Measurements from ENCODE around the gene ACSL4.
"Not testable (repeated sequence)": the region's sequence is repeated elsewhere in the genome, so short reads cannot be mapped to it uniquely, and the experiment has no call there.

Gene ACSL4

DNA sequence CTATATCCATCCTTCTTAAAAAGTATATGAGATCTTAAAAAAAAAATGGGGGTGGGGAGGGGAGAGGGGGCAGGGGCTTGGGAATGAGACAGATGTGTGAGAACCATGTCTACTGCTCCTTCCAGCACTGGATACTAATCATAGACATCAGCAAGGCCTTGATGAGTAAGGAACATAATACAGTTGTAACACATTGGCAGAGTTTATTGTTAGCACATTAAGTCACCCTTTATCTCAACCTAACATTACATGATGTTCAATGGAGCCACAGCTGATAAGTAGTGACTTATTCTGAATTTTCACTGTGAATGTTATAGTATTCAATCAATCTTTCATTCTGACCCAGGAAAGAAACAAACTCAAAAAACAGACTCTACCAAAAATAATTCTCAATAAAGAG lies 60.8 kb downstream of the ACSL4 start:
- no peak for DNase-seq (ENCODE audit: low spot score)

DNA sequence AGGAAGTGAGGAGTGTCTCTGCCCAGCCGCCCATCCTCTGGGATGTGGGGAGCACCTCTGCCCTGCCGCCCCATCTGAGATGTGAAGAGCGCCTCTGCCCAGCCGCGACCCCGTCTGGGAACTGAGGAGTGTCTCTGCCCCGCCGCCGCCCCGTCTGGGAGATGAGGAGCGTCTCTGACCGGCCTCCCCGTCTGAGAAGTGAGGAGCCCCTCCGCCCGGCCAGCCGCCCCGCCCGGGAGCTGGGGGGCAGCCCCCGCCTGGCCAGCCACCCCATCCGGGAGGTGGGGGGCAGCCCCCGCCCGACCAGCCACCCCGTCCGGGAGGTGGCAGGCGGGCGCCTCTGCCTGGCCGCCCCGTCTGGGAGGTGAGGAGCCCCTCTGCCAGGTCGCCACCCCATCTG lies 61.9 kb downstream of the ACSL4 start:
- not testable (repeated sequence) for DNase-seq (ENCODE audit: low spot score)

DNA sequence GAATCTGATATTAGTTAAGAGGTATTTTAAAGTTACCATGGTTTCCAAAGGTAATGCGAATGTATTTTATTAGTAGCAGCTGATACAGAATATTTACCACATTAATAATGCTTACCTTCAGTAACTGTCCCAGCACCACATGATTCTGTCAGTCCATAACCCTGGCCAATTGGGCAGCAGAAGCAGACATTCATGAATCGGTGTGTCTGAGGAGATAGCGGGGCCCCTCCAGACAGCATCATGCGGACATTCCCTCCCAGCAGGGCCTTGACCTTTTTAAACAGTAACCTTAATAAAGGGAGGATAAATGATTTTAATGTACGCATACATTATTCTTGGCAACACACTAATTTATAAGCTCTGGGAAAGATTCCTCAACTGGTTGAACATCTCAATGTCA lies 65.1 kb downstream of the ACSL4 start:
- no peak for DNase-seq (ENCODE audit: low spot score)

DNA sequence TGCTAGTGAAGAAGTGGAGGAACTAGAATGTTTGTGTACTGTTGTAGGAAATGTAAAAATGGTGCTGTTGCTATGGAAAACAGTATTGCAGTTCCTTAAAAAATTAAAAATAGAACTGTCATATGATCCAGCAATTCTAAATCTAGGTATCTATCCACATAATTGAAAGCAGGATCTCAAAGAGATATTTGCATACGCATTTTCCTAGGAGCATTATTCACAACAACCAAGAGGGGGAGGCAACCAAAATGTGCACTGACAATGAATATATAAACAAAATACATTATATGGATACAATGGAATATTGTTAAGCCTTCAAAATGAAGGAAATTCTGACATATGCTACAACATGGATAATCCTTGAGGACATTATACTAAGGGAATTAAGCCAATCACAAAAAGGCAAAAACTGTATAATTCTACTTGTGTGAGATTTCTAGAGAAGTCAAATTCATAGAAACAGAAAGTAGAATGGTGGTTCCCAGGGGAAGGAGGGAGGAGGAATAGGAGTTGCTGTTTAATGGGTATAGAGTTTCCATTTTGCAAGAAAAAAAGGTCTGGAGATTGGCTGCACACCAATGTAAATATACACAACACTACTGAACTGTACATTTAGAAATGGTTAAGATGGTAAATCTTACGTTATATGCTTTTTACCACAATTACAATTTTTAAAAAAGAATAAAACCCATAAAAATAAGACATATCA lies 72.5 kb downstream of the ACSL4 start:
- no peak for DNase-seq (ENCODE audit: low spot score)

DNA sequence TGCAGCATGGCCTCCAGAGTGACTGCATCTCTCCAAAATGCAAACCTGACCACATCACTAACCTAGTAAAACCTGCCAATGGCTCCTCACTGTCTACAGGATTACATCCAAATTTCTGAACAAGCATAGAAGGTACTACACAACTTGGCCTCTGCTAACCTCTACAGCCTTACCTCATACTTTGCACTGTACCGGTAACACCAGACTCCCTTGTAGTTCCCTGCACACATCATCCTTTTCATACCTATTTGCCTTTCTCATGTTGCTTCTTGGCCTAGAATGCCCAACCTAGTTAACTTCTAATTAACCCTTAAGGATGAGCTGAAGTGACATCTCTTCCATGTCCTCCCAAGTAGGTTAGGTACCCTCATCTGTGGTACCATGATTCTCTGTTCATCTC lies 74.7 kb downstream of the ACSL4 start:
- DNase-seq (ENCODE audit: low spot score) = no peak

DNA sequence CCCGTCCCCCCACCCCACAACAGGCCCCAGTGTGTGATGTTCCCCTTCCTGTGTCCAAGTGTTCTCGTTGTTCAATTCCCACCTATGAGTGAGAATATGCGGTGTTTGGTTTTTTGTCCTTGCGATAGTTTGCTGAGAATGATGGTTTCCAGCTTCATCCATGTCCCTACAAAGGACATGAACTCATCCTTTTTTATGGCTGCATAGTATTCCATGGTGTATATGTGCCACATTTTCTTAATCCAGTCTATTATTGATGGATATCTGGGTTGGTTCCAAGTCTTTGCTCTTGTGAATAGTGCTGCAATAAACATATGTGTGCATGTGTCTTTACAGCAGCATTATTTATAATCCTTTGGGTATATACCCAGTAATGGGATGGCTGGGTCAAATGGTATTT lies 75.7 kb downstream of the ACSL4 start:
- not testable (repeated sequence) for DNase-seq (ENCODE audit: low spot score)

DNA sequence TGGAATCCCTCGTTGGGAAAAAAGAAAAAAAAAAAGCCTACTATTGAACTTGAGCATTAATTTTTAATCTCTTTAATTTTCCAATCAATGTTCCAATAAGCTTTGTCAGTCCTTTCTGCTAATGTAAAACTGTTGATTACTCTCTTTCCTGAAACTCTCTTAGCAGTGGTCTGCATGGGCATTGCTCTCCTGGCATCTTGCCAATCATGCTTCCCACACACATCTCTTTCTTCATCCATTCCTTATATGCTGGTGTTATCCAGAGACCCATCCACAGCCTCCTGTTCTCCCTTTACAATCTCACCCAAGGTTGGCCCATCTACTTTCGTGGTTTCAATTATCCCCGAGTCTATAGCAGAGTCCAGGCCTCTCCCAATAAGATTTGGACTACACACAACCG lies 76.3 kb downstream of the ACSL4 start:
- no peak for DNase-seq (ENCODE audit: low spot score)

DNA sequence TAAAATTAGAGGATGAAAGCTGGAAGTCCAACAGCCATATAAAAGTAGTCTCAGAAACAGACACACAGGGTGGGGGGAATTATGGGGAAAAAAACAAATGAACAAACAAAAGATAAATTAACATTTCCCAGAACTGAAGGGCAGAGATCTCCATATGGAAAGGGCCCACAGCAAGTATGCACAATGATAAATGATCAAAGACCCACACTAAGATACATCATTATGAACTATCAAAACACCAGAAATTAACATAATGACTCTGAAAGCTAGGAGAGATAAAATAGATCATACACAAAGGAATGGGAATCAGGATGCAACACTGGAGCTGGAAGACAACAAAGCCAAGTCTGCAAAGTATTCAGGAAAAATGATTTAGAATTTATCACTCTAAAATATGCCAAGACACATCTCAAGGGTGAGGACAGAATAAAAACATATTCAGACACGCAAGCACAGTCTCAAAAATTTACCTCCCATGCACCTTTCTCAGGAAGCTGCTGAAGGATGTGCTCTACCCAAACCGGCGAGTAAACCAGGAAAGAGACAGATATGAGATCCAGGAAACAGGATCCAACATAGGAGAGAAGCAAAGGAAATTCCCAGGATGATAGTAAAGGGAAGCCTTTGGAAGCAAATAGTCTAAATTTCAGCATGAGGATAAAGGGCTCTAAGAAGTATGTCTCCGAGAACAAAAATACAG lies 77.4 kb downstream of the ACSL4 start:
- no peak for DNase-seq (ENCODE audit: low spot score)

DNA sequence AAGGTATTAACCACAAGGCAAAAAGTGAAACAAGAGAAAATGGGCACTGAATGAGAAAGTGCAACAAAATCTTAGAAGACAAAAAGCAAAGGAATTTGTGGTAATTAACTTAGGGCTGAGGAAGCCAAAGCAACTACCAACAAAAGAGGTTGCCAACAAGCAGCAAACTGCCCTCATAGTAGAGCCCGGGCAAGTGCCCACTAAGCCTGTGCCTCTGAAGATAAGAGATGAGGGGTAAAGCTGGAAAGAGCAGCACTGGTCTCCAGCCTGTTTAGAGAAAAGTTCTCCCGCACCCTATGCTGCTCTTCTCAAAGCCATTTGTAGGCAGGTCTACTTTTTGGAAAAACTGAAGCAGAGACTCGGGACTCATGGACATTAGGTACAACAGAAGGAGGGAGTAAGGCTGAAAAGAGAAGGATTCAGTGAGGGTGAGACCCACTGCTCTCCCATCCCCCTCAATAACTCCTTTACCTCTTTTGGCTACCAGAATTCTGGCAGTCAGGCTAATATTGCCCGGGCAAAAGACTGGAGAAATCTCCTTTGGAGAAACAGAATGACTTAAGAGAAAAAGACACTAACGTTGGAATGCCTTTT lies 78.4 kb downstream of the ACSL4 start:
- DNase-seq (ENCODE audit: low spot score) = no peak

DNA sequence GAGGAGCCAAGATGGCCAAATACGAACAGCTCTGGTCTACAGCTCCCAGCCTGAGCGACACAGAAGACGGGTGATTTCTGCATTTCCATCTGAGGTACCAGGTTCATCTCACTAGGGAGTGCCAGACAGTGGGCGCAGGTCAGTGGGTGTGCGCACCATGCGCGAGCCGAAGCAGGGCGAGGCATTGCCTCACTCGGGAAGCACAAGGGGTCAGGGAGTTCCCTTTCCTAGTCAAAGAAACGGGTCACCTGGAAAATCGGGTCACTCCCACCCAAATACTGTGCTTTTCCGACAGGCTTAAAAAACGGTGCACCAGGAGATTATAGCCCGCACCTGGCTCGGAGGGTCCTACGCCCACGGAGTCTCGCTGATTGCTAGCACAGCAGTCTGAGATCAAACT lies 88.4 kb downstream of the ACSL4 start:
- not testable (repeated sequence) for DNase-seq (ENCODE audit: low spot score)

DNA sequence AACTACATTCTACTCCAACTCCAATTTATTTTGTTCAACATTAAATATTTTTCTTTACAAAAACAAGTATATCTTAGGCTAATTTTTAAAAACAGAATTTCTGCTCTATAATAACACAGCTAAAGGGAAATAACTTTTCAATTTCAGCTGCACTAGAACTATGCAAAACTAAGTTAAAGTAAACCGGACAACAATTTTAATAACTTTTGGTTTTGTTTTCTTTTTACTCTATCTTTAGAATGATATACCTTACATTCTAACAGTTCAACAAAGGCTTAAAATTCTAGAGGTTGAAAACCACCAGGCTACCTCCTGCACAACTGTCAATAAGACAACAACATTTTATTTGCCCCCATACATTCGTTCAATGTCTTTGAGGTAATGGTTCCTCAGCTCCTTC lies 89.4 kb downstream of the ACSL4 start:
- DNase-seq (ENCODE audit: low spot score) = no peak

DNA sequence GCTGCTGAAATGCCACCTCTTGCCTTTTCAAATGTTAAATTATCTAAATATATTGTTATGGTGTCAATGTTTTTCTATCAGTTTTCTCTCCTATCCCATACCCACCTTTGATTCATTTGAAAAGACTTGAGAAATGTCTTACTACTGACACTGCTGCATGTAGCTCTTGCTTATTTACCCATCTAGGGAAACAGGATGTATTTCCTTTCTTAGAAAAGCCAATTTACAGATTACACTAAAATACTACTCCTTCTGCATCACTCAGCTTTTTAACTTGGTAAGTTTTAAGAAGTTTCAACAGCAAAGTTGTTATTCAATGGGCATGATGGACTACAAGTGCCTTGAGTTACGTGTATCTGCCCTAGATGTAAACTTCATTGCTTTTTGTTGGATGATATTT lies 94.9 kb downstream of the ACSL4 start:
- no peak for DNase-seq (ENCODE audit: low spot score)

DNA sequence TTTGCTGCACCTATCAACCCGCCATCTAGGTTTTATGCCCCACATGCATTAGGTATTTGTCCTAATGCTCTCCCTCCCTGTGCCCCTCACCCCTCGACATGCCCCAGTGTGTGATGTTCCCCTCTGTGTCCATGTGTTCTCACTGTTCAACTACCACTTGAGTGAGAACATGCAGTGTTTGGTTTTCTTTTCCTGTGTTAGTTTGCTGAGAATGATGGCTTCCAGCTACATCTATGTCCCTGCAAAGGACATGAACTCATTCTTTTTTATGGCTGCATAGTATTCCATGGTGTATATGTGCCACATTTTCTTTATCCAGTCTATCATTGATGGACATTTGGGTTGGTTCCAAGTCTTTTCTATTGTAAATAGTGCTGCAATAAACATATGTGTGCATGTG lies 95.6 kb downstream of the ACSL4 start:
- not testable (repeated sequence) for DNase-seq (ENCODE audit: low spot score)

DNA sequence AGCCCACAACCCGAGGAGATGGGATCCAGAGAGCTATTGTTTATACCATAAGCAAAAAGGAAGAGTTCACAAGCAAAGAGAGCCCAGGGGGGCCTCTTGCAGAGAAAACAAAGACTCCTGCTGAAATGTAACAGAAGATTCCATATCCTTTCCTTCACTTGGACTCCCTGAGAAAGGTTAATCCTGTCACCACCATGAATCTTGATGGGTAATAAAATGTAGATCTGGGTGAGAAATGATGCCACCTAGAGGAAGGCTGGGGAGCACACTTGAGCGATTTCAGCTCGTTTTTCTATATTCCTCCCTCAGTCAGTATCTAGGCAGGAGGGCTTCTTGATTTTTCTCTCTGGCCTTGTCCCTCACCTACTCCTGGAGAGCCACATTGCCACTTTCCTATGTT lies 97.9 kb downstream of the ACSL4 start:
- no peak for DNase-seq (ENCODE audit: low spot score)

DNA sequence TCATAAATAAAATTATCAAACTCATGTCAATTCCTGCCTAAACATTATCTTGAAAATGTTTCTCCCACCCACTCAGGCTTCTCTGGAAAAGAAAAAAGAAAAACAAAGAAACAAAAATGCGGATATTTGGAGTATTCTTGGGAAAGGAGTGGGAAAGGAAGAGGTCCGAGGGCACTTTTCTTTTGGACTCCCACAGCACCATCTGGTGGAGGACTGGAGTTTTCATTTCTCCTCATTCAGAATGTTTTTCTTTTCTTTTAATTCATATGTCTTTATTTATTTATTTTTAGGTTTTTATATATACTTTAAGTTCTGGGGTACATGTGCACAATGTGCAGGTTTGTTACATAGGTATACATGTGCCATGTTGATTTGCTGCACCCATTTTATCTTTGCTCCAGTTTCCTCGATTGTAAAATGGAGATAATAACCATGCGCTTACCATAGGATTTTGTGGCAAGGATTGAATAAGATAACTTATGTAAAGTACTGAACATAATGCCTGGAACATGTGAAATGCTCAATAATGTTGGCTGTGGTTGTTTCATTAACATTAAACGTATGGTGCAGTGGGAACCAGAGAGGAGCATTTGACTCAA lies 100.1 kb downstream of the ACSL4 start:
- DNase-seq (ENCODE audit: low spot score) = no peak

DNA sequence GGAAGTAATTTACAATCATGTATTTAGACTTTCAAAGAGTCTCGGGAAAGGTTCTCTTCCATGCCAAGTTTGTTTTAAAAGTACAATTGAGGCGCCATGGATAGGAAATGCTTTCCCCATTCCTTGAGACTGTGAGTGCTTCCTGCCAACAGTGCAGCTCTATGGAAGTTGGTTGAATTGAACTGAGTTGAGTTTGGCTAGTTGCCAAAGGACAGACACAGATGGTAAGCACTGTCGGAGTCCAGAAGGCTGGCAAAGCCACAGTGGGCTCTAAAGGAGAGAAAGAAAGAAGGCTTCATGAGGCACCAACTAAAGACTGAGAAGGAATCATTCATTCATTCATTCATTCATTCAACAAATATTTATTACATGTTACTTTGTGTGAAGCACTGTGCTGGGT lies 103.7 kb downstream of the ACSL4 start:
- DNase-seq (ENCODE audit: low spot score) = no peak

DNA sequence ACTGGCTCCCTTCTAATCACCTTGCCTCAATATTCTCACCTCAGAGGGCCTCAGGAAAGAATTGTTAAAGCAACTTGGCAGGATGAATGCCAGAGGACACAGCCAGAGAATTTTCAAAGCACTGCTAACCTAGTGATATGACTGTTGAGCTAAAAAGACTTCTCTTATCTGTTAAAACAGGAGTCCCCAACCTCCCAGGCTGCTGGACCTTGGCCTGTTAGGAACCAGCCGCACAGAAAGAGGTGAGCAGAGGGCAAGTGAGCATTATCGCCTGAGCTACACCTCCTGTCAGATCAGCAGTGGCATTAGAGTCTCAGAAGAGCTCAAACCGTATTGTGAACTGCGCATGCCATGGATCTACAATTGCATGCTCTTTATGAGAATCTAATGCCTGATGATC lies 106.4 kb downstream of the ACSL4 start:
- DNase-seq (ENCODE audit: low spot score) = no peak

DNA sequence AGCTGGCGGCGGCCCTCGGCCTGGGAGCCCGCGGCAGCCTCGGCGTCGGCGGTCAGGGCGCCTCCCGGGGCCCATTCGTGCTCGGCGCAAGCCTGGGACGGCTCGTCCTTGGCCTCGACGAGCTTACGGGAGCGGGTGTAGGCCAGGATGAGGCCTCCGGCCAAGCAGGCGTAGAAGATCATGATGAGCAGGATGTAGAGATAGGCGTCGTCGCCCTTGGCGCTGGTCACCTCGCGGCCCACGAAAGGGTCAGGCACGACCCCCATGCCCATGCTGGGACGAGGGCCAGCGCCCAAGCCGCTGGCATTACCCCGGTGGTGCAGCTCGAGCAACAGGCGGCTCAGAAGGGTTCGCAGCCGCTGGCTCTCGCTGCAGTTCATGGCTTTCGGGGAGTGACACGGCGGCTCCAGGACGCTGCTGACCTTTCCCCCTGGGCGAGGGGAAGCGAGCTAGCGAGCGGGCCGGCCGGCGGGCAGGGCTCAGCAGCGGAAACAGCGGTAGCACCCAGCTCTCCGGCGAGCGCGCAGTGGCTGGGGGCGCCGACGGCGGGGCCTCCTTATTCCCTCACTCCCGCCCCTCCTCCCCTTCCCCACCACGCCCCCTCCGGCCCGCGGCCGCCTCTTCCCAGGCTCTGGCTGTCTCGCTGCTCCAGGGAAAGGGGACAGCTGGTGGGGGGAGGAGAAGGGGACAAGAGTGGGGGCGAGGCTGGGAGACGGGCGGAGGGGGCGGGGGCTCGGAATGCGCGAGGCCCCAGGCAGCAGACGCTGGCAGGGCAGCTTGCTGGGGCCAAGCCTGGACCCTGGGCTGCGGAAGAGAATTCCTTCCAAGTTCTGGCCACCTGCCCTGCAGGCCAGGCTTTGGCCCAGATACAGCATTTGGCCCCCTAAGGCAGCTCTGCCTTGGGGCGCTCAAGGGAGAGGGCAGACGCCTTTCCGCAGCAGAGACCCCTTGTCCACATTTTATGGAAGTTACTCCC lies 108.1 kb downstream of the ACSL4 start, which contains the start of gene KCNE5:
KCNE5 (minus strand) TSS at position 532 of the 976 bp plus-strand sequence; CDS start at position 380, 152 bp downstream.
- no peak for DNase-seq (ENCODE audit: low spot score)

DNA sequence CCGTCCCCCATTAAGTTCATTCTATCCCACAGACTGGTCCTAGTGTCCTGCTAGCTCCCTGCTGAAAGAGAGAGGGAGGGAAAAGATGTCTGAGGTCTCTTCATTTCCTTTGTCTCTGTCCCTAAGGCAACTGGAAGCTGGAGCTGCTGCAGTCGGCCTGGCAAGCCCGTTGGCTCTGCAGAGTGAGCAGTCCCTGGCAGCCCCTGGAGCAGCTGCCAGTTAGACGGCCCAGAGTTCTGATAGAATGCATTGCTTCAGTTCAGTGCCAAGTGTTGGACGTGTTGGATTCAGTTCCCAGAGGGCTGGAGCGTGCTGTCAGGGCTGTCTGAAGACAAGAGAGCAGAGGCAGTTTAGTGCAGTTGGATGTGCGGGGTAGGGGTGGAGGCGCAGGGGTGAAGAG lies 109.1 kb downstream of the ACSL4 start:
- no peak for DNase-seq (ENCODE audit: low spot score)

DNA sequence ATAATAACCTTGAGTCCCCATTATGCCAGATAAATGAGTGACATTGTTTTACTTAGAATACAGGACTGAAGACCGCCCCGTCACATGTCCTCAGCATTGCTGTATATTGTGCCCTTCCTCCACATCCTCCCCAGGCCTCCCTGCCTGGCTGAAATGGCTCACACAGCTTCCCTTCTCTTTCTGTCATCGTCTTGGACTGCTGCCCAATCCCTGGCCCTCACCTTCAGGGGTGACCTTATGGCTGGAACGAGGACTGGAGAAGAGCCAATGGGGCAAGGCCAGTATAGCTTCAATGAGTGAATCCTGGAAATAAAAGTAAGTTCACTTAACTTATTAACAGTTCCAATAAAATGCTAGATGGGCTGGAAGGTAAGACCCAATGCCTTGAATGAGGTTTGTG lies 110.8 kb downstream of the ACSL4 start:
- no peak for DNase-seq (ENCODE audit: low spot score)

DNA sequence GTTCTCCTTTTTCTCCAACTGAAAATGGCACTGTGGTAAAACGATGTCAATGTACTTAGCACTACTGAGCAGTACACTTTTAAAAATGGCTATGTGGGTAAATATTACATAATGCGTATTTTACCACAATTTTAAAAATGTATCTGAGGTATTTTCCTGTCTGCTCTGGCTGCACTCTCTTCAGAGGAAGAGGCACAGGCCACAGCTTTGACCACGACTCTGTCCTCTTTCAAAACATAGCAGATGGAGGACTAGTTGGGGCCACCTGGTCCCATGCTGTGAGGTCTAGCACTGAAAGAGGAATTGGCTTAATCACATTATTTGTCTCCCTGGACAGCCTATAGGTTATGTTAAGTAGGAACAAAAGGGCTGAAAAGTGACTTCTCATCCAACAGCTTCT lies 113.3 kb downstream of the ACSL4 start:
- no peak for DNase-seq (ENCODE audit: low spot score)

DNA sequence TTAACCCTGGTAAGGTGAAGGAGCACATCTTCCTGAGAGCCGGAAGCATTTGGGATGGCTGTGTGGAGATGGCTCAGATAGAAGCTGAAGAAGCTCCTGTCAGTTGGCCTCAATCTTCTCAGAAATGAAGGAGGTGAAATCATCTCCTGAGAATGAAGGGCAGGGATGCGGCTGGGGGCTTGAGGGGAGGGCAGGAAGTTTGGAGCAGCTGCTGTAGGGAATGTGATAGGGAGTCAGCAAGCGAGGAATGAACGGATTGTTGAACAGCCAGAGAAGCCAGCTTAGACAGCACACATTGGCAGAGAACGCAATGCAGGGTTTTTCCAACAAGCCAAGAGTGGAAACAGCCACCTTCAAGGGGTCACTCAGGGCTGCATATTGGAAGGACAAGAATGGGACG lies 118.1 kb downstream of the ACSL4 start:
- no peak for DNase-seq (ENCODE audit: low spot score)

Measured in CD4-positive, alpha-beta T cell treated with Interleukin-15 for 4 hours (primary cell).